Colonic mucosa (tissue), 4 donors: ENCODE measurements around the gene ZNF416. TPM values are rescaled to one million over a fixed set of nuclear protein-coding genes. Genes with fewer than 3 reads are reported as not detected.

Experiments used
- DNase-seq: peaks from one replicate; pipeline ENCODE4 v3.0.0-alpha.2; 2020
- H3K27ac ChIP-seq: fragments of 200-600 bp; one replicate; pipeline ENCODE4 v1.8.0; 2021
- H3K27me3 ChIP-seq: fragments of 200-600 bp; one replicate; pipeline ENCODE4 v1.8.0; 2021
- H3K36me3 ChIP-seq: fragments of 200-600 bp; one replicate; pipeline ENCODE4 v1.8.0; 2021
- H3K4me1 ChIP-seq: fragments of 200-600 bp; one replicate; pipeline ENCODE4 v1.8.0; 2021; ENCODE audit warnings: mild to moderate bottlenecking
- H3K4me3 ChIP-seq: fragments of 200-600 bp; one replicate; pipeline ENCODE4 v1.8.0; 2021
- H3K9ac ChIP-seq, 2 donors: one replicate each; pipeline ENCODE4 v1.7.0; 2013; ENCODE audit warnings: control low read depth in 2 of 2, low read depth in 2 of 2, low read length in 2 of 2
- H3K9me3 ChIP-seq: fragments of 200-600 bp; one replicate; pipeline ENCODE4 v1.8.0; 2021
- intact Hi-C: fragments of 100-400 bp; cut with DNase I; formaldehyde crosslinking; loops from one replicate; pipeline ENCODE4 v1.14.1; 2022
- total RNA-seq, 2 donors: library from RNA; stranded (reverse); fragmentation: NEBNext Ultra II Directional in 1 of 2; extraction: Animal tissue kit (Norgen Biotek cat#: 25700) in 1 of 2; gene quantifications; one replicate each; pipeline ENCODE4 v1.2.1, GENCODE V29; 2021
- TF ChIP-seq, protein P1 (sequence below): fragments of 200-600 bp; IDR thresholded peaks from one replicate; pipeline ENCODE4 v1.8.0; 2022; ENCODE audit warnings: antibody characterized with exemption, mild to moderate bottlenecking
- donor health status: healthy.
- donor health status: DM: no; HTN: no; CAD: no.
- donor health status: DM: no; HTN: no; CAD: no.

The ZNF416 gene
- total RNA-seq, 2 donors from 2014 or later, result 2.2 to 3.5 TPM

DNA sequence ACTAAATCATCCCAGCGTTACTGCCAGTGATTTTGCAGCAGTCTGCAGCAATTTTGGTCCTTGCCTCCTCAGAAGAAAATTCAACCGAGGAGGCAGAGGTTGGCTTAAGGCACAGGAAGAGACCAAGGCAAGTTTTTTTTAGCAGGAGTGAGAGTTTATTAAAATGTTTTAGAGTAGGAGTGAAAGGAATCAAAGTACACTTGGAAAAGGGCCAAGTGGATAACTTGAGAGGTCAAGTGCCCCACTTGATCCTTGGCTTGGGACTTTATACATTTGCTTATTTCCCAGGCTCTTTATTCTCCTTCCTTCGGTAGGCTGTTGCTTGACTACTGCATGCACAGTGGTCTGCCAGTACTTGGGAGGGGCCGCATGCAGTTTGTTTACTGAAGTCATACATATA lies 32.4 kb upstream of the ZNF416 start:
- Histone ChIP-seq H3K27ac (no peak overlapping the region), H3K4me1 (no peaks in the 10 kb centered on the region), H3K36me3 (no peaks in the 10 kb centered on the region), H3K4me3 (no peak overlapping the region), H3K9ac (no peak overlapping the region), H3K27me3 (no peaks in the 10 kb centered on the region), H3K9me3 (peaks cover 8% of the 10 kb centered on the region)
- TF ChIP-seq, protein P1, sequence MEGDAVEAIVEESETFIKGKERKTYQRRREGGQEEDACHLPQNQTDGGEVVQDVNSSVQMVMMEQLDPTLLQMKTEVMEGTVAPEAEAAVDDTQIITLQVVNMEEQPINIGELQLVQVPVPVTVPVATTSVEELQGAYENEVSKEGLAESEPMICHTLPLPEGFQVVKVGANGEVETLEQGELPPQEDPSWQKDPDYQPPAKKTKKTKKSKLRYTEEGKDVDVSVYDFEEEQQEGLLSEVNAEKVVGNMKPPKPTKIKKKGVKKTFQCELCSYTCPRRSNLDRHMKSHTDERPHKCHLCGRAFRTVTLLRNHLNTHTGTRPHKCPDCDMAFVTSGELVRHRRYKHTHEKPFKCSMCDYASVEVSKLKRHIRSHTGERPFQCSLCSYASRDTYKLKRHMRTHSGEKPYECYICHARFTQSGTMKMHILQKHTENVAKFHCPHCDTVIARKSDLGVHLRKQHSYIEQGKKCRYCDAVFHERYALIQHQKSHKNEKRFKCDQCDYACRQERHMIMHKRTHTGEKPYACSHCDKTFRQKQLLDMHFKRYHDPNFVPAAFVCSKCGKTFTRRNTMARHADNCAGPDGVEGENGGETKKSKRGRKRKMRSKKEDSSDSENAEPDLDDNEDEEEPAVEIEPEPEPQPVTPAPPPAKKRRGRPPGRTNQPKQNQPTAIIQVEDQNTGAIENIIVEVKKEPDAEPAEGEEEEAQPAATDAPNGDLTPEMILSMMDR, result no peak
- intact Hi-C loops, result no loop called here
- DNase-seq, result no peak

DNA sequence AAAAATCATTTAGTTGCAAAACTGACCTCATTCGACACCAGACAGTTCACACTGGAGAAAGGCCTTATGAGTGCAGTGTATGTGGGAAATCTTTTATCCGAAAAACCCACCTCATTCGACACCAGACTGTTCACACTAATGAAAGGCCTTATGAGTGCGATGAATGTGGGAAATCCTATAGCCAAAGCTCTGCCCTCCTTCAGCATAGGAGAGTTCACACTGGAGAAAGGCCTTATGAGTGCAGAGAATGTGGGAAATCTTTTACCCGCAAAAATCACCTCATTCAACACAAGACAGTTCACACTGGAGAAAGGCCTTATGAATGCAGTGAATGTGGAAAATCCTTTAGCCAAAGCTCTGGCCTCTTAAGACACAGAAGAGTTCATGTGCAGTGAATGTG lies 28.2 kb upstream of the ZNF416 start:
- TF ChIP-seq, protein P1, result no peak
- Histone ChIP-seq H3K36me3 (no peaks in the 10 kb centered on the region), H3K9ac (no peak overlapping the region), H3K4me1 (no peaks in the 10 kb centered on the region), H3K9me3 (no peaks in the 10 kb centered on the region), H3K4me3 (no peak overlapping the region), H3K27ac (no peak overlapping the region), H3K27me3 (no peaks in the 10 kb centered on the region)
- DNase-seq, result no peak
- intact Hi-C loops, result no loop called here

DNA sequence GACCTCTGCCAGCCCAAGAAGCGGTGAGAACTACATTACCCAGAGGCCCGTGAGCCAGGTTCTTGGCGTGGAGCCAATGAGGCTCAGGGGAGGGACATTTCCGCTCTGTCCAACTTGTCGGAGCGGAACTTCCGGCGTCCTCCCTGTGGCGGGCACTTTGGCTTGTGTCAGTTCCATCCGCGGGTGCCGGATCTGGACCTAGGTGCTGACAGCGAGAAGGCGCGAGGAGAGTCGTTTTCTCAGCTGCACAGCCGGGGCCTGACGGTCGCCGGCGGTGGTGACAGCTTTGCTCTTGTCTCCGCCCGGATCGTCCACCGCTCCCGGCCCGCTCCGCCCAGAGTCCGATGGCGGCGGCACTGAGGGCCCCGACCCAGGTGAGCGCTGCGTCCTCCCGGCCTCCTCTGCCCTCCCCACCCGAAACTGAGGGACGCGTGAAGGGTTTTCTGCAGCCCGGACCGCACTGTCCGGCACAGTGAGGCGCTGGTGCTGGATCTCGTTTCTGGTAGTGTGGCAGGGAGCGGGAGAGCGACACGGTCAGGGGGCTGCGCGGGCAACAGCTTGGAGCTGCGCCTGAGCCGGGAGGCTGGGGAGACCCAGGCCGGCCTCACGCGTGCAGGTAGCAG lies 21.2 kb upstream of the ZNF416 start, which contains the start of gene ZNF530:
Gene ZNF530 (plus strand): TSS at position 125 of the 623 bp plus-strand sequence. CDS start 4,461 bp downstream, outside the sequence.
- TF ChIP-seq, protein P1, result no peak
- Histone ChIP-seq H3K4me1 (peaks cover 5% of the 10 kb centered on the region), H3K36me3 (no peaks in the 10 kb centered on the region), H3K9me3 (no peaks in the 10 kb centered on the region), H3K4me3 (peak within 1 kb of the TSS; percentile 98), H3K27me3 (no peaks in the 10 kb centered on the region), H3K27ac (no peak within 1 kb of the TSS), H3K9ac (peak within 1 kb of the TSS; percentile 40 to 62)
- peak; percentile 95 for DNase-seq
- intact Hi-C loops, result no loop called here

DNA sequence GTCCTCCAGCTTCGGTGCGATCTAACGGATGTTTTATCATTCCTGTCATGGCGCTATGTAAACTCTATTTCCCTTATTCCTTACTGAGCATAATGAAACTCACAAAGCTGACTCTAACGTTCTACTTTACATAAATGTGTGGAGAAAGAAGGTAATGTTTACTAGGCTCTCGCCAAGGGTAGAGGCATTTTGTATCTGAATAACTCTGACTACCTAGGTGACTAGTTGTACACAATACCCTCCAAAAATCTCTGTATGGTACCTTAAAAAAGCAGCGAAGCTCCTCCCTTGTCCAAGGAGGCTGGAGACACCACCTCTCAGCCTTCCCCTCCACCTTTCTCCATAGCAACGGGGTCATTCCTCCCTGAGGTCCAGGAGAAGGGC lies 20.7 kb upstream of the ZNF416 start:
- no peaks in the 10 kb centered on the region for H3K36me3 ChIP-seq
- H3K9me3 ChIP-seq, result no peaks in the 10 kb centered on the region
- H3K27ac ChIP-seq, result no peak overlapping the region
- TF ChIP-seq, protein P1, result no peak
- peak overlapping the region; percentile 98 for H3K4me3 ChIP-seq
- peak overlapping the region in 1 of 2 donors; percentile 40 for H3K9ac ChIP-seq
- DNase-seq, result no peak
- peaks cover 5% of the 10 kb centered on the region for H3K4me1 ChIP-seq
- intact Hi-C loops, result no loop called here
- H3K27me3 ChIP-seq, result no peaks in the 10 kb centered on the region

DNA sequence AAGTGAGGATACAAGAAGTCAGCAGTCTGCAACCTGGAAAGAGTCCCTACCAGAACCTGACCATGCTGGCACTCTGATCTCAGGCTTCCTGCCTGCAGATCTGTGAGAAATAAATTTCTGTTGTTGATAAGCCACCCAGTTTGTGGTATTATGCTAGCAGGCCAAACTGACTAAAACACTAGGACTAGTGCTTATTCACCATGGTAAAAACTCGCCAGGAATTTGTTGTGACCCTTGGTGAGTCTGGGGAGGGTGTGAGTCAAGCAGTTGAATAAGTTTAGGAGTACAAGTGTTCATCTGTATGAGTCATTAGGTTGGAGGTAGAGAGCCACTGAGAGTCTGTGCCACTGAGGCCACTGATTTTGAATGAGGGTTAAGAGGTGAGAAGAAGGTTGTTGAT lies 8.8 kb upstream of the ZNF416 start:
- Histone ChIP-seq H3K9me3 (no peaks in the 10 kb centered on the region), H3K36me3 (peaks cover 6% of the 10 kb centered on the region), H3K4me1 (no peaks in the 10 kb centered on the region), H3K27ac (no peak overlapping the region), H3K9ac (no peak overlapping the region), H3K27me3 (no peaks in the 10 kb centered on the region), H3K4me3 (no peak overlapping the region)
- no peak for DNase-seq
- intact Hi-C loops, result no loop called here
- TF ChIP-seq, protein P1, result no peak
